ENCODE results near the gene TMEM161A.

TMEM161A gene

DNA sequence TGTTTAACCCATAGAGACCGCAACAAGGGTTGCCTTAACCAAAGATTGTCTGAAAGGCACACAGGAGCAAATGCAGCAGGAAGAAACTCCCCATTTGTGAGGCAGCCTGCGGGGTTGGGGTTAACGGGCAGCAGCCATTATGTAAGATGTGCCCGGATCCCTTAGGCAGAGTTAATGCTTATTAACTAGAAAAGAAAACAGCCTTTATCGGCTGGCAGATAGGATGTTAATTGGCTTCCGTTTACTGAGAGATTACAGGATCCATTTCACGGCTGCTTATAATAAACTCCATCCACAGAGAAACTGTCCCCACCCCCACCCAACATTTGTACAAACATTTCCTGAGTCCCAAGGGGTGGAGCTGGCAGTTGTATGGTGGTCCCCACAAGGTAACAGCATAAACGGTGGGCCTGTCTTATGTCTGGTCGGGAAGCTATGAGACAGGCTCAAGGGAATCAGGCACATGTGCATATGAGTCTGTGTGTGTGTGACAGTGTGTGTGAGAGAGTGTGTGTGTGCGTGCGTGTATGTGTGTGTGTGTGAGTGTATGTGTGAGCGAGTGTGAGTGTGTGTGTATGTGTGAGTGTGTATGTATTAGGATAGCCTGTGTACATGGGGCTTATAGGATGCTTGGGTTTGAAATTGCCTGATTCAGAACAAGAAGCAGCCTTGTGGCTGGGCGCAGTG lies 63.9 kb downstream of the TMEM161A start:
- H3K14ac ChIP-seq (ENCODE audit: low read length) = no peak overlapping the region
- H3K4ac ChIP-seq (ENCODE audit: low read length) = no peak overlapping the region
- H3K9me3 ChIP-seq (replicated peaks in 1 of 2; ENCODE audit: control insufficient read depth in 2 of 2, insufficient read depth in 1 of 2, low read depth in 1 of 2, low read length in 2 of 2) = peaks cover 0 to 2% of the 10 kb centered on the region in 2 donors
- H2BK12ac ChIP-seq (ENCODE audit: low read length) = no peak overlapping the region
- H3K4me3 ChIP-seq (ENCODE audit: low read length in 2 of 2) = peak overlapping the region in 1 of 2 donors; percentile 39
- H4K8ac ChIP-seq (ENCODE audit: low read depth, low read length) = no peak overlapping the region
- no peak overlapping the region for H3K18ac ChIP-seq (ENCODE audit: low read length)
- H3K23ac ChIP-seq (ENCODE audit: low read depth, low read length, poor library complexity) = no peak overlapping the region
- no peaks in the 10 kb centered on the region for H3K36me3 ChIP-seq (replicated peaks in 1 of 2; ENCODE audit: control insufficient read depth in 2 of 2, insufficient read depth in 2 of 2, low read length in 2 of 2)
- peaks cover 0 to 11% (median 0%) of the 10 kb centered on the region in 3 experiments for H3K27me3 ChIP-seq (ENCODE audit: control insufficient read depth in 3 of 3, insufficient read depth in 3 of 3, low read depth in 1 of 3, low read length in 3 of 3)
- no peak overlapping the region for H2BK5ac ChIP-seq (ENCODE audit: low read length)
- no peak overlapping the region for H4K91ac ChIP-seq (ENCODE audit: low read depth, low read length, poor library complexity)
- H3K79me1 ChIP-seq (ENCODE audit: low read depth, low read length) = peaks cover 2% of the 10 kb centered on the region
- H2AFZ ChIP-seq (ENCODE audit: low read length) = no peak overlapping the region
- H2BK120ac ChIP-seq (ENCODE audit: low read depth, low read length) = no peak overlapping the region
- DNase-seq (ENCODE audit: low spot score) = no peak
- peak overlapping the region; percentile 13 for H3K27ac ChIP-seq (replicated peaks; ENCODE audit: low read length)
- H2AK5ac ChIP-seq (ENCODE audit: low read depth, low read length) = no peak overlapping the region
- peak overlapping the region; percentile 71 for H3K9ac ChIP-seq (ENCODE audit: low read depth, low read length, poor library complexity)
- H3K4me2 ChIP-seq (ENCODE audit: insufficient read depth, low read length, poor library complexity, severe bottlenecking) = no peak overlapping the region
- no peak overlapping the region for H2BK15ac ChIP-seq (ENCODE audit: low read length)
- peaks cover 0 to 5% of the 10 kb centered on the region in 2 donors for H3K4me1 ChIP-seq (ENCODE audit: control insufficient read depth in 2 of 2, insufficient read depth in 1 of 2, low read depth in 1 of 2, low read length in 2 of 2)
- WGBS, 2 donors (ENCODE audit: extremely low coverage in 2 of 2, insufficient read length in 2 of 2, insufficient replicate concordance in 1 of 2) = 100% methylated on average over 1 to 3 of the region's 13 CpGs

DNA sequence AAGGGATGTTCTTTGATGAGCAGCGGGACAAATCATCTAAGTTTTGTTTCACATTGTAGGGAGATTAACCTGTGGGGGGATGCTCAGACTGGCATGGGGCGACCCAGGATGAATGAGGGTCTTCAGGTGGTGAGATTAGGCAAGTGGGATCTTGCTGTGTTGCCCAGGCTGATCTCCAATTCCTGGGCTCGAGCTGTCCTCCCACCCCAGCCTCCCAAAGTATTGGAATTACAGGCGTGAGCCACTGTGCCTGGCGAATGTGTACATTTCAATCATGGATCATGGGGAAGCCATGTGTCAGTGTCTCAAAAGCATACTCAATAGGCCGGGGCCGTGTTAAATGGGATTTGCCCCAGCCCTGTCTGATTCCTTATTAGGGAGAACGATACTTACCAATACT lies 66.4 kb downstream of the TMEM161A start:
- Histone ChIP-seq H4K8ac (ENCODE audit: low read depth, low read length) (no peak overlapping the region), H3K4me3 (ENCODE audit: low read length in 2 of 2) (no peak overlapping the region), H2AFZ (ENCODE audit: low read length) (no peak overlapping the region), H2BK12ac (ENCODE audit: low read length) (no peak overlapping the region), H3K79me1 (ENCODE audit: low read depth, low read length) (peaks cover 2% of the 10 kb centered on the region), H2BK5ac (ENCODE audit: low read length) (no peak overlapping the region), H3K23ac (ENCODE audit: low read depth, low read length, poor library complexity) (no peak overlapping the region), H3K9me3 (replicated peaks in 1 of 2; ENCODE audit: control insufficient read depth in 2 of 2, insufficient read depth in 1 of 2, low read depth in 1 of 2, low read length in 2 of 2) (peaks cover 0 to 2% of the 10 kb centered on the region in 2 donors), H2BK120ac (ENCODE audit: low read depth, low read length) (no peak overlapping the region), H3K4me2 (ENCODE audit: insufficient read depth, low read length, poor library complexity, severe bottlenecking) (no peak overlapping the region), H3K9ac (ENCODE audit: low read depth, low read length, poor library complexity) (no peak overlapping the region), H2AK5ac (ENCODE audit: low read depth, low read length) (no peak overlapping the region), H3K14ac (ENCODE audit: low read length) (no peak overlapping the region), H3K4ac (ENCODE audit: low read length) (no peak overlapping the region), H3K27me3 (ENCODE audit: control insufficient read depth in 3 of 3, insufficient read depth in 3 of 3, low read depth in 1 of 3, low read length in 3 of 3) (peaks cover 0 to 8% (median 0%) of the 10 kb centered on the region in 3 experiments), H2BK15ac (ENCODE audit: low read length) (no peak overlapping the region), H3K27ac (replicated peaks; ENCODE audit: low read length) (no peak overlapping the region), H3K18ac (ENCODE audit: low read length) (no peak overlapping the region), H4K91ac (ENCODE audit: low read depth, low read length, poor library complexity) (no peak overlapping the region), H3K36me3 (replicated peaks in 1 of 2; ENCODE audit: control insufficient read depth in 2 of 2, insufficient read depth in 2 of 2, low read length in 2 of 2) (no peaks in the 10 kb centered on the region), H3K4me1 (ENCODE audit: control insufficient read depth in 2 of 2, insufficient read depth in 1 of 2, low read depth in 1 of 2, low read length in 2 of 2) (peaks cover 0 to 5% of the 10 kb centered on the region in 2 donors)
- no peak for DNase-seq (ENCODE audit: low spot score)
- no CpG with 5 or more reads among the region's 8 CpGs for WGBS, 2 donors (ENCODE audit: extremely low coverage in 2 of 2, insufficient read length in 2 of 2, insufficient replicate concordance in 1 of 2)

Measured in neuronal stem cell (in vitro differentiated cells).